SH-SY5Y (cell line): ENCODE data around the gene OR7G2.

Experiments
- GATA2 ChIP-seq: IDR thresholded peaks from 2 replicates; pipeline ENCODE4 v1.6.1; 2011; ENCODE audit warnings: mild to moderate bottlenecking, low read depth, low read length
- GATA3 ChIP-seq: IDR thresholded peaks from 2 replicates; pipeline ENCODE4 v1.6.1; 2011; ENCODE audit warnings: low read depth, mild to moderate bottlenecking, low read length, moderate library complexity

DNA sequence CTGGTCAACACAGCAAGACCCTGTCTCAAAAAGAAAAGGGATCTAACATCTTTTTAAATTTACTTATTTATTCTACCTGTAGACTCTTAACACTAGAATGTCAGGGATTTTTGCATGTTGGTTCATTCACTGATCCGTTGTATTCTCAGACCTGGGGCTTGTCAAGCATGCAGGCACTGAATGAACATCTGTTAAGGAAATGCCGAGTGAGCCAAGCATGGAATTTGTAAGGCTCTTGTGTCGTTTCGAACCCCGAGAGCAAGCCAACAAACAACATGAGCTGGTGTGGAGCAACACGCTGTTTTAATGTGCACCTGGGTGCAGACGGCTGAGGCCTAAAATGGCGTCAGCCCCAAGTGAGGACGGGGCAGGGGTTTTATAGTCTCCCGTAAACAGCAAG, 30.4 kb downstream of the OR7G2 start:
- TF ChIP-seq GATA2 = no peak
- TF ChIP-seq GATA3 = no peak
